Smooth muscle cell (in vitro differentiated cells): ENCODE data around the gene TUT4. TPM values are rescaled to one million over a fixed set of nuclear protein-coding genes. Genes with fewer than 3 reads are reported as not detected.

Source experiments
- DNase-seq: peaks from one replicate; lab custom pipeline; 2025; ENCODE audit not compliant: unreplicated experiment; lab: John Stamatoyannopoulos, UW
- H2AFZ ChIP-seq: fragments of 200-600 bp; sonication (generic); 2 replicates; pipeline ENCODE4 v1.6.0; 2016; ENCODE audit warnings: antibody characterized with exemption, low read depth, mild to moderate bottlenecking
- H3F3A ChIP-seq: fragments of 200-600 bp; sonication (generic); 2 replicates; pipeline ENCODE4 v1.6.0; 2017; ENCODE audit warnings: antibody characterized with exemption, low read depth
- H3K27ac ChIP-seq: fragments of 200-600 bp; sonication (generic); 2 replicates; pipeline ENCODE4 v1.5.1; 2016; ENCODE audit warnings: low read depth, mild to moderate bottlenecking
- H3K27me3 ChIP-seq: fragments of 200-600 bp; sonication (generic); 2 replicates; pipeline ENCODE4 v1.6.1; 2016; ENCODE audit warnings: low read depth, mild to moderate bottlenecking
- H3K36me3 ChIP-seq: fragments of 200-600 bp; sonication (generic); 2 replicates; pipeline ENCODE4 v1.5.1; 2016; ENCODE audit warnings: low read depth
- H3K4me1 ChIP-seq: fragments of 200-600 bp; sonication (generic); 2 replicates; pipeline ENCODE4 v1.5.1; 2016; ENCODE audit warnings: low read depth
- H3K4me2 ChIP-seq: fragments of 200-600 bp; sonication (generic); 2 replicates; pipeline ENCODE4 v1.6.0; 2016; ENCODE audit warnings: mild to moderate bottlenecking
- H3K4me3 ChIP-seq: fragments of 200-600 bp; sonication (generic); 2 replicates; pipeline ENCODE4 v1.5.1; 2016; ENCODE audit warnings: mild to moderate bottlenecking
- H3K79me2 ChIP-seq: fragments of 200-600 bp; sonication (generic); 2 replicates; pipeline ENCODE4 v1.6.0; 2016; ENCODE audit warnings: low read depth, mild to moderate bottlenecking
- H3K9ac ChIP-seq: fragments of 200-600 bp; sonication (generic); 2 replicates; pipeline ENCODE4 v1.6.0; 2016; ENCODE audit warnings: low read depth
- H3K9me3 ChIP-seq: fragments of 200-600 bp; sonication (generic); replicated peaks from 2 replicates; pipeline ENCODE4 v1.5.1; 2016; ENCODE audit warnings: low read depth
- H4K20me1 ChIP-seq: fragments of 200-600 bp; sonication (generic); 2 replicates; pipeline ENCODE4 v1.6.0; 2016; ENCODE audit warnings: low read depth
- WGBS: methylation state at CpG from one replicate; pipeline ENCODE4 v1.1.7; 2016; ENCODE audit warnings: low lambda C conversion rate; 5-methylcytosine and 5-hydroxymethylcytosine counted together
- polyA plus RNA-seq: library from polyadenylated mRNA; unstranded; fragments of >200 nt; fragmentation: Nextera tagmentation; extraction: Ambion mirVana; gene quantifications from 2 replicates; pipeline ENCODE4 v1.2.1, GENCODE V29; 2016
- total RNA-seq: library from RNA; depleted of rRNA; stranded (reverse); fragments of >200 nt; gene quantifications from 2 replicates; pipeline ENCODE4 v1.2.3, GENCODE V29; 2014
- TF ChIP-seq, protein P1 (sequence below): fragments of 200-600 bp; sonication (generic); IDR thresholded peaks from 2 replicates; pipeline ENCODE4 v1.5.1; 2017; ENCODE audit warnings: borderline replicate concordance, mild to moderate bottlenecking, antibody characterized with exemption; ENCODE audit not compliant: insufficient read depth, poor library complexity, severe bottlenecking

Gene TUT4
- total and polyA plus RNA-seq, 2 experiments from 2014 or later: 13.9 to 58.3 TPM

GRCh38 chr1:52444463-52444862, 108.4 kb downstream of the TUT4 start:
- H3K27ac ChIP-seq: no peak overlapping the region
- no peaks in the 10 kb centered on the region for H3K79me2 ChIP-seq
- H3K4me2 ChIP-seq: no peak overlapping the region
- no peak overlapping the region for H3K9ac ChIP-seq
- H2AFZ ChIP-seq: no peak overlapping the region
- H4K20me1 ChIP-seq: peaks cover 3% of the 10 kb centered on the region
- H3K36me3 ChIP-seq: peaks cover 18% of the 10 kb centered on the region
- H3K4me3 ChIP-seq: no peak overlapping the region
- no peaks in the 10 kb centered on the region for H3K9me3 ChIP-seq
- H3F3A ChIP-seq: no peaks in the 10 kb centered on the region
- H3K27me3 ChIP-seq: no peaks in the 10 kb centered on the region
- no peaks in the 10 kb centered on the region for H3K4me1 ChIP-seq
- TF ChIP-seq, protein P1, sequence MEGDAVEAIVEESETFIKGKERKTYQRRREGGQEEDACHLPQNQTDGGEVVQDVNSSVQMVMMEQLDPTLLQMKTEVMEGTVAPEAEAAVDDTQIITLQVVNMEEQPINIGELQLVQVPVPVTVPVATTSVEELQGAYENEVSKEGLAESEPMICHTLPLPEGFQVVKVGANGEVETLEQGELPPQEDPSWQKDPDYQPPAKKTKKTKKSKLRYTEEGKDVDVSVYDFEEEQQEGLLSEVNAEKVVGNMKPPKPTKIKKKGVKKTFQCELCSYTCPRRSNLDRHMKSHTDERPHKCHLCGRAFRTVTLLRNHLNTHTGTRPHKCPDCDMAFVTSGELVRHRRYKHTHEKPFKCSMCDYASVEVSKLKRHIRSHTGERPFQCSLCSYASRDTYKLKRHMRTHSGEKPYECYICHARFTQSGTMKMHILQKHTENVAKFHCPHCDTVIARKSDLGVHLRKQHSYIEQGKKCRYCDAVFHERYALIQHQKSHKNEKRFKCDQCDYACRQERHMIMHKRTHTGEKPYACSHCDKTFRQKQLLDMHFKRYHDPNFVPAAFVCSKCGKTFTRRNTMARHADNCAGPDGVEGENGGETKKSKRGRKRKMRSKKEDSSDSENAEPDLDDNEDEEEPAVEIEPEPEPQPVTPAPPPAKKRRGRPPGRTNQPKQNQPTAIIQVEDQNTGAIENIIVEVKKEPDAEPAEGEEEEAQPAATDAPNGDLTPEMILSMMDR: no peak
- WGBS: 89% methylated on average over 2 of the region's 2 CpGs
- no peak for DNase-seq

DNA sequence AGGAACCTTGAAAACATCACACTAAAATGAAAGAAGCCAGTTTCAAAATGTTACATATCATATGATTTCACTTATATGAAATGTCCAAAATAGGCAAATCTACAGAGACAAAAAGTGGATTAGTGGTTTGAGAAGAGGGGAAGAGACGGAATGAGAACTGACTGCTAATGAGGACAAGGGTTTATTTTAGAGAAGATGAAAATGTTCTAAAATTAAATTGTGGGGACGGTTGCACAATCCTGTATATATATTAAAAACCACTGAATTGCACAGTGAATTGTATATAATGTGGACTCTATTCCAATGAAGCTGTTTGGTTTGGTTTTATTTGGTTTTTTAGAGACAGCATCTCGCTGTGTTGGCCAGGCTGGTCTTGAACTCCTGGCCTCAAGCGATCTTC, 112.9 kb downstream of the TUT4 start:
- Histone ChIP-seq H3K4me3 (no peak overlapping the region), H3K36me3 (peaks cover under 1% of the 10 kb centered on the region), H2AFZ (no peak overlapping the region), H3K4me2 (no peak overlapping the region), H4K20me1 (no peaks in the 10 kb centered on the region), H3F3A (no peaks in the 10 kb centered on the region), H3K4me1 (no peaks in the 10 kb centered on the region), H3K9ac (no peak overlapping the region), H3K27ac (no peak overlapping the region), H3K79me2 (no peaks in the 10 kb centered on the region), H3K9me3 (no peaks in the 10 kb centered on the region), H3K27me3 (no peaks in the 10 kb centered on the region)
- 96% methylated on average over 4 of the region's 4 CpGs for WGBS
- no peak for DNase-seq
- TF ChIP-seq, protein P1: no peak

DNA sequence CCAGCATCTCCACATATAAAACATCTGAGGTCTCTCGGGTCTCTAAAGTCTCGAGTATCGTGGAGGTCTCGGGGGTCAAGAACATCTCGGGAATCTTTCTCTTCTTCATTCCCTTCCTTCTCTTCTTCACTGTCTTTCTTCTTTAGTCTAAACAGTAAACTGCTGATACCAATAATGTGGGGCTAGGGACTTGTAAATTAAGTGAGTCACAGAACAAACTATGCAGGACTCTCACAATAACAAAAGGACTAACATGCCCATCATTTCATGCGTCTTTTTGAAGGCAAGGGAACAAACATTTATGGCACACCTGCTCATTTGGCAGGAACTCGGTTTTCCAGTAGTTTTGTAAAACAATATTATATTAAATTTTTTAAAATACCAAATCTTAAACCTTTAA, 116.1 kb downstream of the TUT4 start:
- Histone ChIP-seq H2AFZ (no peak overlapping the region), H3F3A (no peaks in the 10 kb centered on the region), H3K9ac (no peak overlapping the region), H3K4me3 (no peak overlapping the region), H3K4me1 (no peaks in the 10 kb centered on the region), H3K27me3 (no peaks in the 10 kb centered on the region), H3K4me2 (no peak overlapping the region), H3K9me3 (no peaks in the 10 kb centered on the region), H3K79me2 (no peaks in the 10 kb centered on the region), H3K27ac (no peak overlapping the region), H4K20me1 (no peaks in the 10 kb centered on the region), H3K36me3 (peaks cover 6% of the 10 kb centered on the region)
- TF ChIP-seq, protein P1: no peak
- no peak for DNase-seq
- 63% methylated on average over 7 of the region's 7 CpGs for WGBS

GRCh38 chr1:52435650-52436049, 117.2 kb downstream of the TUT4 start:
- H3K4me1 ChIP-seq: no peaks in the 10 kb centered on the region
- no peak overlapping the region for H3K9ac ChIP-seq
- TF ChIP-seq, protein P1: no peak
- WGBS: 86% methylated on average over 1 of the region's 1 CpG
- H3F3A ChIP-seq: no peaks in the 10 kb centered on the region
- H3K27me3 ChIP-seq: no peaks in the 10 kb centered on the region
- no peaks in the 10 kb centered on the region for H4K20me1 ChIP-seq
- H3K36me3 ChIP-seq: peaks cover 9% of the 10 kb centered on the region
- H2AFZ ChIP-seq: no peak overlapping the region
- no peaks in the 10 kb centered on the region for H3K9me3 ChIP-seq
- no peaks in the 10 kb centered on the region for H3K79me2 ChIP-seq
- DNase-seq: no peak
- H3K4me3 ChIP-seq: no peak overlapping the region
- no peak overlapping the region for H3K4me2 ChIP-seq
- H3K27ac ChIP-seq: no peak overlapping the region
